ENCODE data around the gene ARHGEF3. TPM values are rescaled to one million over a fixed set of nuclear protein-coding genes. Genes with fewer than 3 reads are reported as not detected.
A peak's percentile ranks its signal among the peaks of the same experiment; 100 is the strongest.

ARHGEF3 gene
- total RNA-seq, 2 experiments from 2014 or later: 63.0 to 66.5 TPM

GRCh38 chr3:56754741-56755417 lies 46.9 kb downstream of the ARHGEF3 start:
- intact Hi-C loops (cut with micrococcal nuclease): loop anchor here (2.0 to 5.0 kb wide), 3 partner anchors 32 to 42 kb away; no protein-coding TSS in a partner anchor
- Mint-ChIP-seq H3K36me3 (ENCODE audit: low read depth) (peaks cover 66% of the 10 kb centered on the region), H3K27ac (peak overlapping the region; percentile 86), H3K4me3 (peak overlapping the region; percentile 70), H3K27me3 (no peaks in the 10 kb centered on the region), H3K9me3 (no peaks in the 10 kb centered on the region), H3K4me1 (ENCODE audit: low read depth) (peaks cover 75% of the 10 kb centered on the region)
- ChIA-PET CTCF (interaction anchor here (0.8 to 10.2 kb wide), 13 partner anchors 10 to 240 kb away, joined by 3 to 127 read pairs (median 4); partner anchors contain the start of gene ARHGEF3), POLR2A (interaction anchor here (0.8 to 5.7 kb wide), 13 partner anchors 10 to 73 kb away, joined by 3 to 44 read pairs (median 6); partner anchors contain the start of gene ARHGEF3)
- no peak for TF ChIP-seq CTCF (IDR thresholded peaks at IDR 0.05)
- ATAC-seq (peak; percentile 26), DNase-seq (peak; percentile 60)

DNA sequence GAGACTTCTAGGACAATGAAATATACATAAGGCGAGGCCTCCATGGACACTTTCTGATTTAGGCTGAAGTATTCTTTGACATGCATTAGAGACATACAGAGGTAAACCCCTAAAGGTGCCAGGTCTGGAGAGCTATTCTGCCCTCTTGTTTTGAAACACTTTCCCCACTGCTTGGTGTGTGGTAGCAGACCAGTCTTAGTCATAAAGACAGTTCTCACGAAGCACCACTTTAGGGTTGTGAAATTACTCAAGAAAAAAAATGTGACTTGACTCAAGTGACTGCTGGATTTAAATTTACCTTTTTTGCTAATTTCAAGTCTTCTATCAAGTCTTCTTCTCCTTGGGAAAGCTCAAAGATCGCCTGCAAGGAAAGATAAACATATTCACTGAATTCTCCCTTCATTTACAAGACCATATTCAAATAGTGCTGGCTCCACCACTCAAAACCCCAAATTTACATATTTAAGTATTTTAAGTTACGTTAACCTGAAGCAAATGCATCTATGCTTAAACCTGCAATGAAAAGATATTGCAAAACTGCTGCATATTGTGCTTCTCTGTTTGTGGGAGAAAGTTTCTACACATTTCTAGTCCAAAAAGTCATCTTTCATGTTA lies 48.4 kb downstream of the ARHGEF3 start:
- peak overlapping the region; percentile 73 for H3K27ac Mint-ChIP-seq
- no peak overlapping the region for H3K4me3 Mint-ChIP-seq
- intact Hi-C loops (cut with micrococcal nuclease): loop anchor here (5.0 kb wide), 1 partner anchor 34 kb away; no protein-coding TSS in a partner anchor
- ChIA-PET CTCF (interaction anchor here (1.0 to 10.2 kb wide), 12 partner anchors 11 to 236 kb away, joined by 3 to 127 read pairs (median 8); partner anchors contain the start of gene ARHGEF3), POLR2A (interaction anchor here (0.6 to 5.7 kb wide), 10 partner anchors 12 to 119 kb away, joined by 3 to 44 read pairs (median 6); partner anchors contain the start of gene ARHGEF3)
- H3K27me3 Mint-ChIP-seq: no peaks in the 10 kb centered on the region
- peak; percentile 75 for DNase-seq
- peak; percentile 93 for ATAC-seq
- peaks cover 70% of the 10 kb centered on the region for H3K36me3 Mint-ChIP-seq (ENCODE audit: low read depth)
- no peak for TF ChIP-seq CTCF (IDR thresholded peaks at IDR 0.05)
- H3K4me1 Mint-ChIP-seq (ENCODE audit: low read depth): peaks cover 63% of the 10 kb centered on the region
- H3K9me3 Mint-ChIP-seq: no peaks in the 10 kb centered on the region

DNA sequence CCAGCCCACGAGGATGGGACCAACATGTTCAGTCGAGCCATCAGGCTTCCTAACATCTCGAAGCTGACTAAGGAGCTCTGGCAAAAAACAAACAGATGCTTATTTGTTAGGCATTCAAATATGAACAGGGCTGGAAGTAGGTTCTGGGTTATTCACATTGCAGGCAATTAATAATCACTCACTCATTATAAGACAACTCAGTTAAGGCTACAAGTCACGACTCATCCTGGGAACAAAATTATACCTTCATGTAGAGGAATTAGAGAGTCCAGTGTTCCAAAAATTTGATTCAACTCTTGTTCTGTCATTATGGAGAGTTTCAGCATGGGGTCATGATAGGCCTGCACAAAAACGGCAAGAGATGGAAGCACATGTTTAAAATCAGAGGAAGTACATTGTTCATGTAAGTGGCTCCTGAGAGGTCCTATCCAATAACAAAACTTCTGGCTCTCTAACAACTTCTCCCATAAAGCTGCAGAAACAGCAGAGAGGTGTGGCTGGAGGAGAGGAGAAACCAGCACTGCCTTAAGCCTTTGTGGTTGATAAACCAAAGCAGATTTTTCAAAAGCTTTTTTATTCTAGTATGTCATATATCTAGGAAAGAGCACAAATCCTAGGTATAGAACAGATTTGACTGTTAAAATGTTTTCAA lies 50.6 kb downstream of the ARHGEF3 start:
- POLR2A ChIA-PET: interaction anchor here (0.6 to 5.7 kb wide), 3 partner anchors 49 to 113 kb away, joined by 3 to 44 read pairs (median 3); partner anchors contain the start of gene ARHGEF3
- Mint-ChIP-seq H3K4me1 (ENCODE audit: low read depth) (peaks cover 58% of the 10 kb centered on the region), H3K27me3 (no peaks in the 10 kb centered on the region), H3K36me3 (ENCODE audit: low read depth) (peaks cover 77% of the 10 kb centered on the region), H3K9me3 (no peaks in the 10 kb centered on the region), H3K4me3 (no peak overlapping the region), H3K27ac (peak overlapping the region; percentile 76)
- intact Hi-C loops (cut with micrococcal nuclease): loop anchor here (5.0 kb wide), 1 partner anchor 36 kb away; no protein-coding TSS in a partner anchor
- CTCF ChIA-PET: interaction anchor here (0.6 to 10.2 kb wide), 7 partner anchors 15 to 245 kb away, joined by 3 to 127 read pairs (median 4); partner anchors contain the start of gene ARHGEF3
- no peak for ATAC-seq
- no peak for DNase-seq
- no peak for TF ChIP-seq CTCF (IDR thresholded peaks at IDR 0.05)

GRCh38 chr3:56748663-56749231 lies 53.0 kb downstream of the ARHGEF3 start:
- Mint-ChIP-seq H3K9me3 (no peaks in the 10 kb centered on the region), H3K27ac (peak overlapping the region; percentile 59), H3K27me3 (no peaks in the 10 kb centered on the region), H3K36me3 (ENCODE audit: low read depth) (peaks cover 78% of the 10 kb centered on the region), H3K4me3 (no peak overlapping the region), H3K4me1 (ENCODE audit: low read depth) (peaks cover 49% of the 10 kb centered on the region)
- intact Hi-C loops (cut with micrococcal nuclease): no loop called here
- ChIA-PET POLR2A (interaction anchor here (0.6 to 1.5 kb wide), 2 partner anchors 76 to 167 kb away, joined by 3 read pairs; no protein-coding TSS in a partner anchor), CTCF (interaction anchor here (0.6 to 2.3 kb wide), 7 partner anchors 14 to 240 kb away, joined by 3 to 11 read pairs (median 3); no protein-coding TSS in a partner anchor)
- TF ChIP-seq CTCF (IDR thresholded peaks at IDR 0.05): no peak
- DNase-seq (no peak), ATAC-seq (no peak)

All from activated CD8-positive, alpha-beta T cell treated with anti-CD3 and anti-CD28 coated beads for 36 hours (primary cell).